Nephron progenitor cell (in vitro differentiated cells): Measurements from ENCODE around the gene THBS1.

Experiments used
- DNase-seq: peaks from one replicate; pipeline ENCODE4 v3.0.0; 2021
- H3K27ac Mint-ChIP-seq: 2 replicates; pipeline ENCODE4 v1.8.0; 2021; ENCODE audit warnings: mild to moderate bottlenecking, moderate library complexity, mixed read lengths
- H3K27me3 Mint-ChIP-seq: 2 replicates; pipeline ENCODE4 v1.8.0; 2021; ENCODE audit warnings: mild to moderate bottlenecking, low read depth, mixed read lengths; ENCODE audit not compliant: poor library complexity
- H3K36me3 Mint-ChIP-seq: 2 replicates; pipeline ENCODE4 v1.8.0; 2021; ENCODE audit warnings: low read depth, mixed read lengths
- H3K4me1 Mint-ChIP-seq: 2 replicates; pipeline ENCODE4 v1.8.0; 2021; ENCODE audit warnings: mixed read lengths
- H3K4me3 Mint-ChIP-seq: 2 replicates; pipeline ENCODE4 v1.8.0; 2021; ENCODE audit warnings: mild to moderate bottlenecking, moderate library complexity, mixed read lengths
- H3K9me3 Mint-ChIP-seq: 2 replicates; pipeline ENCODE4 v1.8.0; 2021; ENCODE audit warnings: mild to moderate bottlenecking, moderate library complexity, mixed read lengths
- TF ChIP-seq, protein P1 (sequence below): fragments of 200-600 bp; sonication (generic); IDR thresholded peaks from 2 replicates; pipeline ENCODE4 v1.5.0; 2021; ENCODE audit warnings: antibody characterized with exemption

Gene THBS1

DNA sequence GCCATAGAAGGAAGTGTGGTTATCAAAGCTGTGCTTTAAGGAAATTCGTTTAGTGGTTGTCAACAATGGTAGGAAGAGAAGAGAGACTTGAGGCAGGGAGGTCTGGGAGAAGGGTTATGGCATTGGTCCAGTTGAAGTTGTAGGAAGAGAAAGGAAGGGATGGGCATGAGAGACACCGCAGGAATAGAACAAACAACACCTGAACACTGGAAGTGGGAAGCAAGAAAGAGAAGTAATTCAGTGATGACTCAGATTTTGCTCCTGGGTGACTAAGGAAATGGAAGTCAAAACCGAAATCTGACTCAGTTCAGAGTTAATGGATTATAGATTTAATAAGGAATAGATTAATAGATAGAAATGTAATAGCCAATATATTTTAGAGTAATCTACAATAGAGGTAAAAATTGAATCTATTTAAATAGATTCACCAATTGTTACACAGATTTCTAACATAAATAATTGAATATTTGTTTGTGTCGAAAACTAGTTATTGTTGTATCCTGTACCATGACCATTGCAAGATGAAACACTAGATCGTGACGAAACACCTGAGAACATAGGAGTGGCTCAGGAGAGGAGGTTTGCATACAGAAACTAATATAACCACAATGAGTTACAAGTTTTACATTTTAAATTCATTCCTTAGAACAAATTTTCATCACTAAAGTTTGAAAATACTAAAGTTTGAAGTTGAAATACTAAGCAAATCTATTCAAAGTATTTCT, 36.0 kb downstream of the THBS1 start:
- no peak overlapping the region for H3K4me3 Mint-ChIP-seq
- no peaks in the 10 kb centered on the region for H3K36me3 Mint-ChIP-seq
- H3K9me3 Mint-ChIP-seq, result peaks cover 32% of the 10 kb centered on the region
- DNase-seq, result no peak
- H3K27ac Mint-ChIP-seq, result no peak overlapping the region
- no peaks in the 10 kb centered on the region for H3K27me3 Mint-ChIP-seq
- H3K4me1 Mint-ChIP-seq, result no peaks in the 10 kb centered on the region
- TF ChIP-seq, protein P1, sequence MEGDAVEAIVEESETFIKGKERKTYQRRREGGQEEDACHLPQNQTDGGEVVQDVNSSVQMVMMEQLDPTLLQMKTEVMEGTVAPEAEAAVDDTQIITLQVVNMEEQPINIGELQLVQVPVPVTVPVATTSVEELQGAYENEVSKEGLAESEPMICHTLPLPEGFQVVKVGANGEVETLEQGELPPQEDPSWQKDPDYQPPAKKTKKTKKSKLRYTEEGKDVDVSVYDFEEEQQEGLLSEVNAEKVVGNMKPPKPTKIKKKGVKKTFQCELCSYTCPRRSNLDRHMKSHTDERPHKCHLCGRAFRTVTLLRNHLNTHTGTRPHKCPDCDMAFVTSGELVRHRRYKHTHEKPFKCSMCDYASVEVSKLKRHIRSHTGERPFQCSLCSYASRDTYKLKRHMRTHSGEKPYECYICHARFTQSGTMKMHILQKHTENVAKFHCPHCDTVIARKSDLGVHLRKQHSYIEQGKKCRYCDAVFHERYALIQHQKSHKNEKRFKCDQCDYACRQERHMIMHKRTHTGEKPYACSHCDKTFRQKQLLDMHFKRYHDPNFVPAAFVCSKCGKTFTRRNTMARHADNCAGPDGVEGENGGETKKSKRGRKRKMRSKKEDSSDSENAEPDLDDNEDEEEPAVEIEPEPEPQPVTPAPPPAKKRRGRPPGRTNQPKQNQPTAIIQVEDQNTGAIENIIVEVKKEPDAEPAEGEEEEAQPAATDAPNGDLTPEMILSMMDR, result no peak

DNA sequence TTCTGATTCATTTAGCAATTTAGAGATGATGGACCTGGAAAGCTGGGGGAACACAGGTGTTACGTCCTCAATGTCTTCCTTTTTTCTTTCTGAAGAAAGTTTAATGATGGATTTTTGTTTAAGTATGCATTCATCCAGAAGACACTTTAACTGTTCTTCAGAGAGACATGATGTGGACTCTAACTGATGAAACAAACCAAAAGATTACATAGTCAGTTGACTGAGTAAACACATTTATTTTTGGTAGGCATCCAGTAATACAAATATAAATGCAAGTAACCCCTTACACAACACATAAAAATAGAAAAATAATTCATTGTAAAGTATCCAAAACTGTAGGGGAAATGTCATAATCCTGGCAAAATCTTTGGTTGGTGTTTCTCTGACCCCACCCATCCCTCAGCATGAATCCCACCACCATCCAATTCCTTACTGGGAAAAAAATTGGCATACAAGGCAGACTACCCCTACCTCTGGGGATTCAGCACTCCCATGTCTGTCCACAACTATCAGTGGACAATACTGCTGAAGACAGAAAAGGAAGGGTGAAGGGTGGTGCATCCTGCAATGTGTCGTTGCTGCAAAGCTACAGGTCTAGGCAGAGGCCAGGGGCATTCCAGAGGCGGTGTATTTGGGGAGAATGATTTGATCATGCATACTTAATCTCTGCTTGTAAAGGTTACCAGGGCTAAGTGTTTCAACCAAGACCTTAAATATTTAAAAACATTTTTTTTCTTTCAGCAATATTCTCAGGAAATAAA, 37.4 kb downstream of the THBS1 start:
- Mint-ChIP-seq H3K9me3 (peaks cover 26% of the 10 kb centered on the region), H3K36me3 (no peaks in the 10 kb centered on the region), H3K27ac (no peak overlapping the region), H3K27me3 (no peaks in the 10 kb centered on the region), H3K4me1 (no peaks in the 10 kb centered on the region), H3K4me3 (no peak overlapping the region)
- TF ChIP-seq, protein P1, result no peak
- no peak for DNase-seq

DNA sequence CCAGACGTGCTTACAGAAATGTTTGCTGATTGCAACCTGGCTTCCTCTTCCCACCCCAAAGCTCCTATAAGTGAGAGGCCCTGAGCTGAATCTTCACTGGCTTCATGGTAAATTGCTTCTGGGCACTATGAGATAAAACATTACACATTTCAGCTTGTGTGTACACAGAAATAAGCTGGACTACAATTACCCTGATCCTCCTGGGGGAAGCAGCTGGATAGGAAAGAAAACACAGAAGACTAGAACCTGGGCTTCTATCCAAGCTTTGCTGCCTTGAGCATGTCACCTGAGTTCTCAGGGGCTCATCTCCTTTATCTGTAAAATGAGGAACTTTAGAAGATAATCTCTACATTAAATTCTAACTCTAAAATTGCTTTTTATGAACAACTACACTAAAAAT, 40.3 kb downstream of the THBS1 start:
- H3K27me3 Mint-ChIP-seq, result peaks cover 3% of the 10 kb centered on the region
- no peaks in the 10 kb centered on the region for H3K36me3 Mint-ChIP-seq
- H3K4me1 Mint-ChIP-seq, result no peaks in the 10 kb centered on the region
- DNase-seq, result no peak
- H3K27ac Mint-ChIP-seq, result no peak overlapping the region
- H3K9me3 Mint-ChIP-seq, result peaks cover 11% of the 10 kb centered on the region
- H3K4me3 Mint-ChIP-seq, result no peak overlapping the region
- TF ChIP-seq, protein P1, result no peak

DNA sequence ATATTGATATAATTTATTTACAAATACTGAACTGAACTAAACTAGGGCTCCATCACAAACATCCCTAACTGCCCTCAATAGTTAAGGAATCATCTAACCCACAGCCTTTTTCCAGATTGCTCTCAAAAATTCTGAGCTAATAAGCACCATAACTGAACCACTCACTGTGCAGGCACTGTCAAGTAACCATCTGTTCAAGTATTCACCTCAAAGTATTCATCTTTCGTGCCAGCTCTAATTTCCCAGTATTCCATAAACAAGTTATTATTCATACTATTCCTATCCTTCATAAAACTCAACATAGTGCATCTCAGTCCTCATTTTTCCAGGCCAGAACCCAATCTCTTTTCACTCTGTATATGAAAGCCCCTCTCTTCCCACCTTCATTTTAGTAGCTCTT, 41.1 kb downstream of the THBS1 start:
- no peak overlapping the region for H3K27ac Mint-ChIP-seq
- no peaks in the 10 kb centered on the region for H3K36me3 Mint-ChIP-seq
- peaks cover 3% of the 10 kb centered on the region for H3K27me3 Mint-ChIP-seq
- TF ChIP-seq, protein P1, result no peak
- no peak for DNase-seq
- no peak overlapping the region for H3K4me3 Mint-ChIP-seq
- H3K4me1 Mint-ChIP-seq, result no peaks in the 10 kb centered on the region
- peaks cover 11% of the 10 kb centered on the region for H3K9me3 Mint-ChIP-seq

DNA sequence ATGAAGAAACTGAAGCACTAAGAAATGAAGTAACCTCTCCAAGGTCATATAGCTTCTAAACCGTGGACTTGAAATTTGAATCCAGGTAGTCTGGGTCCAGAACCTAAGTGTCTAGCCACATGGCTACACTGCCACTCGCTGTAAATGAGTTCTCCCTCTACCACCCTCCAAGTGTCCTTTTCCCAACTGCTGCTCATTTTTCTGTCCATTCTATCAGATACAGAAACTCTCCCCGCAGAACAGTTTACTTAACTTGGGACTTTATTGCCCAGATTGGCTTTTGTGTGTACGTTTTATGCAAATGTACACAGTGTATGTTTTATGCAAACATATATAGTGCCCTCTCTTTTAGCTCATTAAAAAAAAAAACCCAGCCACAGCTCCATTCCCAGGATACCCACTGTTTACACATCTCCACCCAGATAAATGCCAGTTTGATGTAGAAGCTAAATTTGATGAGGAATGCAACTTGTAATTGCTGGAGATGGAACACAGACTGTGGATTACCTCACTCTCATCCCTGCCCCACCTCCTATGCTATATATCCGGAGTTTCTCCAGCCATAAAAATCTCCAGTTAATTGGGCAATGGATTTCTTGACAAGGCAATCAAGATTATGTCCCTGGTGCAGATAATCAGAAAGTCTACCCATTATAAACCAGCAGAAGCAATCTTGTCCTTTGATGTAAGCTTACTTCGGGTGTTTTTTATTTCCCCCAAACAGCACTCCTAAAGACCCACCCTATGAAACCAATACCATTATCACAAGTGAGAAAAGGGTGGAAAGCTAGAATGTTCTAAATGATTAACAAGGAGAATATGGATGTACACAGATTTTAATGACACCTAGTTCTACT, 42.0 kb downstream of the THBS1 start:
- DNase-seq, result no peak
- Mint-ChIP-seq H3K4me1 (peaks cover under 1% of the 10 kb centered on the region), H3K36me3 (no peaks in the 10 kb centered on the region), H3K9me3 (peaks cover 11% of the 10 kb centered on the region), H3K4me3 (no peak overlapping the region), H3K27ac (no peak overlapping the region), H3K27me3 (peaks cover 3% of the 10 kb centered on the region)
- TF ChIP-seq, protein P1, result no peak
